H1 (cell line): ENCODE results near the gene SERPINB2. TPM values are rescaled to one million over a fixed set of nuclear protein-coding genes. Genes with fewer than 3 reads are reported as not detected.

Source experiments
- BACH1 ChIP-seq: IDR thresholded peaks from 2 replicates; pipeline ENCODE4 v1.6.1; 2012; ENCODE audit warnings: low read length, improper control_type of control experiment
- BRCA1 ChIP-seq: IDR thresholded peaks from 2 replicates; pipeline ENCODE4 v1.6.1; 2012; ENCODE audit warnings: low read depth, low read length, improper control_type of control experiment
- CTBP2 ChIP-seq: IDR thresholded peaks from 2 replicates; pipeline ENCODE4 v1.7.0; 2011; ENCODE audit warnings: borderline replicate concordance, mild to moderate bottlenecking, moderate library complexity, mixed read lengths, low read length; ENCODE audit not compliant: insufficient read depth, insufficient read length
- CTCF ChIP-seq, 3 experiments: IDR thresholded peaks; 1 replicate in 2 of 3; 2 replicates in 1 of 3; pipeline versions ENCODE4 v1.5.1 to v1.6.1; 2011; ENCODE audit warnings: low read length in 3 of 3, mild to moderate bottlenecking in 3 of 3, inconsistent platforms in 2 of 3, low read depth in 1 of 3, moderate library complexity in 1 of 3; ENCODE audit not compliant: insufficient read depth in 1 of 3; ENCODE audit errors: control extremely low read depth in 1 of 3
- EZH2 ChIP-seq: fragments of 200-600 bp; sonication (generic); IDR thresholded peaks from 2 replicates; pipeline ENCODE4 v1.7.1; 2012; ENCODE audit warnings: low read depth, mild to moderate bottlenecking, moderate library complexity, low read length, inconsistent platforms; ENCODE audit not compliant: severe bottlenecking
- JUN ChIP-seq: IDR thresholded peaks from 2 replicates; pipeline ENCODE4 v1.6.1; 2011; ENCODE audit warnings: low read depth, mild to moderate bottlenecking, improper control_type of control experiment, low read length
- KDM1A ChIP-seq: fragments of 200-600, 300-600 bp; sonication (generic); IDR thresholded peaks from 2 replicates; pipeline ENCODE4 v1.7.1; 2016; ENCODE audit warnings: mild to moderate bottlenecking, low read length, borderline replicate concordance
- MAFK ChIP-seq: IDR thresholded peaks from 2 replicates; pipeline ENCODE4 v1.6.1; 2012; ENCODE audit warnings: low read depth, mild to moderate bottlenecking, improper control_type of control experiment, low read length
- MAX ChIP-seq: IDR thresholded peaks from 2 replicates; pipeline ENCODE4 v1.6.1; 2012; ENCODE audit warnings: inconsistent platforms
- NANOG ChIP-seq: IDR thresholded peaks from 2 replicates; pipeline ENCODE4 v1.6.1; 2011; ENCODE audit warnings: low read length, low read depth, mild to moderate bottlenecking, inconsistent platforms; ENCODE audit not compliant: insufficient read depth, poor library complexity, severe bottlenecking
- POLR2A ChIP-seq, 2 experiments: IDR thresholded peaks; 1 replicate in 1 of 2; 2 replicates in 1 of 2; pipeline ENCODE4 v1.6.1; 2011; ENCODE audit warnings: low read depth in 2 of 2, low read length in 2 of 2, mild to moderate bottlenecking in 2 of 2; ENCODE audit errors: control extremely low read depth in 1 of 2
- RAD21 ChIP-seq, 2 experiments: IDR thresholded peaks in 1 of 2; conservative IDR thresholded peaks in 1 of 2; 2 replicates each; pipeline ENCODE4 v1.6.1; 2011; ENCODE audit warnings: low read depth in 2 of 2, low read length in 2 of 2, improper control_type of control experiment in 1 of 2, inconsistent platforms in 1 of 2, mild to moderate bottlenecking in 1 of 2, moderate library complexity in 1 of 2
- SAP30 ChIP-seq: fragments of 300-600 bp; sonication (generic); IDR thresholded peaks from 2 replicates; pipeline ENCODE4 v1.7.1; 2012; ENCODE audit warnings: low read length, moderate library complexity, mild to moderate bottlenecking, inconsistent platforms; ENCODE audit not compliant: insufficient read depth, insufficient replicate concordance
- SP4 ChIP-seq: IDR thresholded peaks from 2 replicates; pipeline ENCODE4 v1.6.1; 2012; ENCODE audit warnings: low read length, inconsistent platforms
- TAF1 ChIP-seq: IDR thresholded peaks from 2 replicates; pipeline ENCODE4 v1.6.1; 2011; ENCODE audit warnings: mild to moderate bottlenecking, low read depth, low read length
- TAF7 ChIP-seq: optimal IDR thresholded peaks from 2 replicates; pipeline ENCODE3; 2011; ENCODE audit warnings: low read depth, mild to moderate bottlenecking, inconsistent platforms, low read length, moderate library complexity, borderline replicate concordance
- TBP ChIP-seq: IDR thresholded peaks from 2 replicates; pipeline ENCODE4 v1.6.1; 2011; ENCODE audit warnings: low read depth, low read length, improper control_type of control experiment
- TEAD4 ChIP-seq: IDR thresholded peaks from 2 replicates; pipeline ENCODE4 v1.6.1; 2012; ENCODE audit warnings: low read depth, low read length, inconsistent platforms, mixed read lengths
- ZNF274 ChIP-seq: IDR thresholded peaks from 2 replicates; pipeline ENCODE4 v1.7.0; 2012; ENCODE audit warnings: low read length, borderline replicate concordance; ENCODE audit errors: extremely low read depth
- polyA plus RNA-seq, 7 experiments: library from polyadenylated mRNA; depleted of rRNA in 3 of 7; stranded (reverse) in 5 of 7; unstranded in 2 of 7; fragments of >200 nt in 5 of 7; fragments of 200-250 nt in 2 of 7; gene quantifications; 1 replicate in 5 of 7; 2 replicates in 1 of 7; 4 replicates in 1 of 7; pipeline versions ENCODE4 v1.2.1 to v1.2.3, GENCODE V29; 2011 to 2013; ENCODE audit warnings: missing spikeins in 2 of 7, mixed read lengths in 2 of 7
- total RNA-seq: library from RNA; stranded (reverse); fragmentation: NEBNext Ultra II Directional; extraction: Animal tissue kit (Norgen Biotek cat#: 25700); gene quantifications from 2 replicates; pipeline ENCODE4 v1.2.1, GENCODE V29; 2021

SERPINB2 gene
- total and polyA plus RNA-seq, 2 of the 8 experiments (the other 6 are each of a cell fraction or from before 2014, with no cell fraction given): not detected

GRCh38 chr18:63949068-63949737 lies 61.7 kb downstream of the SERPINB2 start, which contains the start of gene HMSD (continued):
- TF ChIP-seq POLR2A (IDR thresholded peaks at IDR 0.05; ENCODE audit: control extremely low read depth in 1 of 2, low read depth in 2 of 2, low read length in 2 of 2) (peak in 1 of 2 experiments; percentile 50; a peak in 1 of 3 replicates), BRCA1 (no peak), MAFK (no peak), TBP (peak; percentile 59), NANOG (no peak), KDM1A (no peak), SAP30 (no peak), MAX (peak; percentile 79), SP4 (no peak), CTBP2 (no peak), RAD21 (IDR thresholded peaks at IDR 0.05 in 1 of 2, conservative IDR thresholded peaks at IDR 0.05 in 1 of 2; ENCODE audit: low read depth in 2 of 2, low read length in 2 of 2) (peak in 1 of 2 experiments; percentile 9; a peak in 1 of 4 replicates), CTCF (IDR thresholded peaks at IDR 0.05; ENCODE audit: control extremely low read depth in 1 of 3, insufficient read depth in 1 of 3, low read depth in 1 of 3, low read length in 3 of 3) (peak in 2 of 3 experiments; percentile 29 to 36; a peak in 3 of 4 replicates), TEAD4 (no peak), TAF1 (peak; percentile 62), TAF7 (no peak), JUN (no peak), ZNF274 (no peak), EZH2 (no peak), BACH1 (no peak)
